Activated CD8-positive, alpha-beta memory T cell treated with anti-CD3 and anti-CD28 coated beads, Interleukin-2, amount 50 U/mL, for 48 hours (primary cell): Measurements from ENCODE around the gene AUP1.
A peak's percentile ranks its signal among the peaks of the same experiment; 100 is the strongest.

Source experiments
- DNase-seq: peaks from one replicate; pipeline ENCODE4 v3.0.0-alpha.2; 2020

Gene AUP1

GRCh38 chr2:74512744-74513604 lies 16.5 kb downstream of the AUP1 start:
- DNase-seq, result no peak

DNA sequence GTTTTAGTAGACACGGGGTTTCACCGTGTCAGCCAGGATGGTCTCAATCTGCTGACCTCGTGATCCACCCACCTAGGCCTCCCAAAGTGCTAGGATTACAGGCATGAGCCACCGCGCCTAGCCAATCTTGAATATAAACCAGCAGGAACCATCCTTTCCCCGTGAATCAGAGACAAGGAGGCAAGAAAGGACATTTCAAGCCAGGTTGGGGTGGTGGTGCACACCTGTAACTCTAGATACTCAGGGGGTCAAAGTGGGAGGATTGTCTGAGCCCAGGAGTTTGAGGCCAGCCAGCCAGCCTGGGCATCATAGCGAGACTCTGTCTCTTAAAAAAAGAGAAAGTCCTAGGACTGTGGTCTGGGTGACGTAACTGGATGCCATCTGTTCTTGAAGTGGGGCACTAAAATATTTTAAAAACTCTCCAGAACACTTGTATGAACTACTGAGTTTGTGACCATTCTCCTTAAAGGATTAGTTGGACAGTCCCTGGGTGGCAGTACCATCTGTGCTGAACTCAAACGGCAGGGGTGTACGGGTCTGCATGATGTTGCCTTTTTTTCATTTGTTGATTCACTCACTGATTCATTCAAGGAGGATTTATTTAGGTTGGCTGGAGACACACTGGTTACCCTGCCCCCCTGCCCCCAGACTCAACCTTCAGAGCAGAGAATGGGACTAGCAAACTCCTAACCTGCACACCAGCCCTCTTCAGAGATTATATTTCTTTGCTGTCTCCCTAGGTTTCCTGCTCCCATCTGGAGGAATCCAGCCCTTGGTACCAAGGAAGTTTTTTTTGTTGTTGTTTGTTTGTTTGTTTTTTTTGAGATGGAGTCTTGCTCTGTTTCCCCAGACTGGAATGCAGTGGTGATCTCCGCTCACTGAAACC lies 18.2 kb downstream of the AUP1 start:
- no peak for DNase-seq

DNA sequence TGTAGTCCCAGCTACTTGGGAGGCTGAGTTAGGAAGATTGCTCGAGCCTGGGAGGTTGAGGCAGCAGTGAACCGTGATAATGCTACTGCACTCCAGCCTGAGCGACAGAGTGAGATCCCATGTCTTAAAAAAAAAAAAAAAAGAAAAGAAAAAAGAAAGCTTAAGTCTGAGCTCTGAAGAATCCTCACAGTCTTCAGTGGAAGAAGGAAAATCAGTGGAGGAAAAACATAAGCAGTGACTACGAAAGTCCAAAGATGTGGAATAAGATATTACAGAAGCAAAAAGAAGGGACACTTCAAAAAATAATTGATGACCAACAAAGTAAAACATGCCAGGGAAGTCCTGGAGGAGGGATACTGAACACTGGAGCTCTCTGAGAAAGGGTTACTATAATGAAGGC lies 19.2 kb downstream of the AUP1 start:
- DNase-seq, result no peak

DNA sequence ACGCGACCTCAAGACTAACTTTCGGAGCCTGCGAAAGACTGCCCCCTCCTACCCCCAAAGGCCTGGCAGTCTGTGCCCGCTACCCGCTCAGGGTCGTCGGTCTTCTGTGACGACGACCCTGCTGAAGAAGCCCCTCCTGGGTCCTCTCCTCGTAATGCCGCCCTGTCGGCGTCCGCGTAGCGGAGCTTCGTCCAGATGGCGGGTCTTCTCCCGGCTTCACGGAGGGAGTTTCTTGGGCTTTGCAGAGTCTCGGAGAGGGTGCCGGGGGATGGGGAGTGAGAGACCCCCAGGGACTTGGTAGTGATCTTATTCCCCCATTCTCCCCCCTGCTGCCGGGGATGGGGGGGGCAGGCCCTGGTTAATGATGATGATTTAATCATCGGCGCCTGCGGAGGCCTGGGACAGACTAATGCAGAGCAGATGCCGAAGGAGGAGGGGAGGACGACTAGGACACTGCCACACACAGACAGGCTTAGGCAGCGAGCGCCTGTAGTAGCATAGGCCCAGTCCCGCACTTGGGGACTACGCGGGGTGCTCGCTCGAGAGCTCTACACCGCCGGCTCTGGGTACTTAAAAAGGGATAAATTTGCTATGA lies 21.5 kb downstream of the AUP1 start:
- no peak for DNase-seq

- DNase-seq, result peak; percentile 99
Observed at GRCh38 chr2:74507145-74507925, 22.2 kb downstream of the AUP1 start, which contains the start of gene PCGF1. PCGF1 (minus strand) TSS chr2:74507695; CDS start chr2:74507668, 27 bp downstream.

GRCh38 chr2:74505448-74506246 lies 23.9 kb downstream of the AUP1 start:
- DNase-seq, result no peak

GRCh38 chr2:74504591-74504990 lies 24.9 kb downstream of the AUP1 start:
- no peak for DNase-seq

DNA sequence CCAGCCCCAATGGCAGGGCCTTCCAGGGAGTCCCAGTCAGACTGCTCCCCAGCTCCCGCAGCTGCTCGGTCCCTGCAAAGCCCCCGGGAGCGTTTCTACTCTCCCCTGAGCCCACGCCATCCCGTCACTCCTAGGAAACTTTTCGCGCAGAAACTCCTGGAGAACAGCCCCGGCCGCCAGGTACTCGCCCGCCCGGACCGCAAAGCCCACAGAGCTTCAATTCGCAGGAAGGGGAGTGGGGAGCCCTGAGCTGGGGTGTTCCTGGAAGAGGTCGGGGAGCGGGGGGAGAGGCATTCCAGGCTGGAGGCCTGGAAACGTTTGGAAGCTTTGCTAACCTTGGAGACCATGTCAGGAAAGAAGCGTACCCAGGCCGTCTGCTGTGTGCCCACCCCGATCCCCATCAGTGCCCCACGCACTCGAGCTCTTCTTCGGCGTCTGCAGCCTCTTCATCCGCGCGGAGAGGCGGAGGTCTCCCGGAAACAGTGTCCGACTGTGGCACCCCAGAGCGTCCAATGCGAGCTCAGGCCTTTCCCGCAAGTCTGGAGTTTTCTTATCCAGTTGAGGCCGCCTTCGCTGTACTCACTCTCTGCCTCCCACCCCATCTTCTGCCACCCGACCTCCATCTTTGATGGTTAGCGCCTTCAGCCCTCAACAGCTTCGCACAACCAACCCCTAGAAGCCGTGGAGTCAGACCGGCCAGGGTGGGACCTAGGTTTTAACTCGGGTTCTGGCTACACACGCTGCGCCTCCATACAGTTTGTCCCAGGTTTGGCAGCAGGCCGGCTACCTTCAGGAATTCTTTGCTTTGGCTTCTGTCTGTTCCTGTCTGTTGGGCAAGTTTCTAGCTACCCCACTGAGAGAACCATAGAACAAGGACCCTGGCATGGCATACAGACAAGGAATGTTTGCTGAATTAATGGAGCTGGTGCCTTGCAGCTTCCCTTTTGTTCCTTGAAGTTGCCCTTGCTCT lies 25.7 kb downstream of the AUP1 start:
- no peak for DNase-seq

- peak; percentile 84 for DNase-seq
Observed at GRCh38 chr2:74502720-74503505, 26.6 kb downstream of the AUP1 start.

DNA sequence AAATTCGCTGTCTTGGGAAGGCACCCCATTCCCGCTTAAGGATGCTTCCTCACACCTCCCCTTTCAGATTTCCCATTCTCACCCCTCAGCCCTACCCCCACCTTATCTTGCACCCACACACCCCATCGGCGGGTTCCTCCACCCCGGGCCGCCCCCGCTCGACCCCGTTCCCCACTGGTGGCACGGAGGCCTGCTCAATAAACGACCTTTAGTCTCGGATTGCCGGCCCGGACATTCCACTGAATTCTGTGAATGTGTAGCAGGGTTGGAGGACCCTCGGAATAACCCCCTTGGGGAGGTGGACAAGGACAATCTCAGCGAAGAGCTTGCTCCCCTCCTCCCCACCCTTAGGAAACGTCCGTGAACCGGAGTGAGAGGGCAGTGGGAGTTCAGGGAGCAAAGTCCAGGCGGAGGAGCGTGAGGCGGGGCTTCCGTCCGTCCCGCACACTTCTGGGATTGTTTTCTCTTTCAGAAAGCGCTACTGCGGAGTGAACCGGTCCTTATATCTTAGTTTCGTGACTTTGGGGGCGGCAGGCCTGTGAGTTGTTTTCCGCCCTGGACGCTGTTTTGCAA lies 27.3 kb downstream of the AUP1 start:
- DNase-seq, result no peak

DNA sequence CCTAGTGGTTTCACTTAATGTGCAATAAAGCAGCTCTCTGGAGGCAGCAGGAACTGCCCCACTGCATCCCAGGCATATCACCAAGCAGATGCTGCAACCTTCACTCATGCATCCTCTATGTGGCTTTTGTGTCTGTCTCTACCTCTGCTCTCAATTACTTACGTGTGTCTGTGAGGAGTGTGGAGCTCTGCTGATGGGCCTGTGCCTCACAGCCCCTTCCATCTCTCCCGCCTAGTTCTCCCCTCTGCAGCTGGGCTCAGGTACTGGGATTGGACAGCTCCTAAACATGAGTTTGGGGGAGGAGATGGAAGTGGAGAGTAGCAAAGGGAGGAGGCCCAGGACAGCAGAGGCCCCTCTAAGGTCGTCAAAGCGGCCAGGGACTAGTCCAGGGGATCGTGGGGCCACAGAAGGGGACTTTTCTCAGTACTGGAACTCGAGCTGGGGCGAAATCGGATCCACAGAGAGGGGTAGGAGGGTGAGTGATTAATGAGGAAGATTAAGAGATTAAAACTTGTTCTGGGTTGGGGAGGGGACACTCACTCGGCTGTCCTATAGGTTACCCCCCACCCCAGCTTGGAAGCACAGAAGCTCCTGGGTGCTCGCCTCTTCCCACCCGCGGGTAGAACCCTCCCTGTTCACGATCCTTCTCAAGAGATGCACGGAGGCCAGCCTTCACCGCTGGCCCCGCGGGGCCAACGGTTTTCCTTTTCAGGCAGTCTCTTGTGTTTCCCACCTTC lies 28.0 kb downstream of the AUP1 start:
- no peak for DNase-seq

GRCh38 chr2:74500578-74500946 lies 28.9 kb downstream of the AUP1 start:
- DNase-seq, result no peak

- DNase-seq, result no peak
Observed at GRCh38 chr2:74499940-74500577, 29.4 kb downstream of the AUP1 start.

DNA sequence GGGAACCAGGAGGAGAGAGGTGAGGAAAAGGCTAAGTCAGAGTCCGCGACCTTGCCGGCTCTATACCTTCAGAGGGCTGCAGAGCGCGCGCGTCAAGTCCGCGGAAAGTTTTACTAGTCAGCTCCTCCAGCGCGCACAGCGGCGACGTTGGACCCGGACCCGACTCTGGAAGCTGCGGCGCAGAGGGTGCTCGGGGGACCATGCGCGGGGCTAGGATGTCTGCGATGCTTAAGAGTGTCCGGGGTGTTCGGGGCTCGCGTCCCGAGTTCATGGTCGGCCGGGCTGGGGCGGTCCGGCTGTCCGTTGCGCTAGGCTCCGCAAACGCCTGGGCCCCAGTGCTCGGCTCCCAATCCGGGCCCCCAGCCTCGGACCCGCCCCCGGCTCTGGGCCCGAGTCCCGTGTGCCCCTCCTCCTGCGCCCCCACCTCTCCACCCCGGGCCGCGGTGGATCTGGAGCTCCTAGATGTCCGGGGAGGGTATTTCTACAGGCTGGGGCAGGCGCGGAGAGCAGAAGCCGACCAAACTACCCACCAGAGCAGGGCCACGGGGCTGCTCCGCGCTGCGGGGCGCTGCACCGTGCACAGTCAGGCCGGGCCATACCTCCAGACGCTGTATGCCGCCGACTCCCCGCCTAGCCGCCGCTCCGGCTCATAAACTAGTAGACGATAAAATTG lies 30.1 kb downstream of the AUP1 start, which contains the start of gene LBX2:
Gene LBX2 (minus strand): TSS at position 337 of the 673 bp plus-strand sequence. CDS start 66 bp downstream, at position 271.
- DNase-seq, result no peak

- DNase-seq, result peak; percentile 76
Observed at GRCh38 chr2:74498500-74499266, 30.8 kb downstream of the AUP1 start.

DNA sequence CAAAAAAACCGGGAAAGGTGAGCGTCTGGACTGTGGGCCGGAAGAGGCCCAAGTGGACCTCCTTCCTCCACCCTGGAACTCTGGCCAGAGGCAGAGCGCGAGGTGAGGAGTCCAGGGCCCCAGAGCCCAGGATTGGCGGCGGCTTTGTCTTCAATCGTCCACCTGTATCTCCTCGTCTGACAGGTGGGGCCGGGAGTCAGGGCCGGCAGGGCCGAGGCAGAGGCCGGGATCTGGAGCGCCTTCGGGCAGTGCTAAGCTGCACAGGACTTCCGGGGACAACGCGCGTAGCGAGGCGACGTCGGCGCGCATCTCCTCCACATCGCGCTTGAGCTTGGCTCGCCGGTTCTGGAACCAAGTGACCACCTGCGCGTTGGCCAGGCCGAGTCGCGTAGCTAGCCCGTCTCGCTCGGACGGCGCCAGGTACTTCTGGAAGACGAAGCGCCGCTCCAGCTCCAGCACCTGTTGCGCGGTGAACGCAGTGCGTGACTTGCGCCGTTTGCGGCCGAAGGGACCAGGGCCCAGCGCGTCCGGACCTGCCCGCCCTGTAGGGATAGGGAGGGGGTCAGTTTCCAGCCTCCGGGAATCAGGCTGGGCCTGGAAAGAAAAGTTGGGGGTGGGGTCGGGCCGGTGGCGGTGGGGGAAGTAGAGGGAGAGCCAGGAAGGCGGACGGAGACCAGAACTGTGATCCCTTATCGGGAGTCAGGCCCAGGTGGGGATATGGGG lies 31.6 kb downstream of the AUP1 start:
- DNase-seq, result peak; percentile 78
